ENCODE results near the gene KCNN3.

- TF ChIP-seq, protein P1, sequence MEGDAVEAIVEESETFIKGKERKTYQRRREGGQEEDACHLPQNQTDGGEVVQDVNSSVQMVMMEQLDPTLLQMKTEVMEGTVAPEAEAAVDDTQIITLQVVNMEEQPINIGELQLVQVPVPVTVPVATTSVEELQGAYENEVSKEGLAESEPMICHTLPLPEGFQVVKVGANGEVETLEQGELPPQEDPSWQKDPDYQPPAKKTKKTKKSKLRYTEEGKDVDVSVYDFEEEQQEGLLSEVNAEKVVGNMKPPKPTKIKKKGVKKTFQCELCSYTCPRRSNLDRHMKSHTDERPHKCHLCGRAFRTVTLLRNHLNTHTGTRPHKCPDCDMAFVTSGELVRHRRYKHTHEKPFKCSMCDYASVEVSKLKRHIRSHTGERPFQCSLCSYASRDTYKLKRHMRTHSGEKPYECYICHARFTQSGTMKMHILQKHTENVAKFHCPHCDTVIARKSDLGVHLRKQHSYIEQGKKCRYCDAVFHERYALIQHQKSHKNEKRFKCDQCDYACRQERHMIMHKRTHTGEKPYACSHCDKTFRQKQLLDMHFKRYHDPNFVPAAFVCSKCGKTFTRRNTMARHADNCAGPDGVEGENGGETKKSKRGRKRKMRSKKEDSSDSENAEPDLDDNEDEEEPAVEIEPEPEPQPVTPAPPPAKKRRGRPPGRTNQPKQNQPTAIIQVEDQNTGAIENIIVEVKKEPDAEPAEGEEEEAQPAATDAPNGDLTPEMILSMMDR (IDR thresholded peaks at IDR 0.05): no peak
- no peak for TF ChIP-seq ZFX (IDR thresholded peaks at IDR 0.05; ENCODE audit: borderline replicate concordance)
Observed at GRCh38 chr1:154886281-154887015, 16.4 kb upstream of the KCNN3 start.
